Thoracic aorta (tissue), 2 donors: ENCODE results near the gene IL1RAPL2. TPM values are rescaled to one million over a fixed set of nuclear protein-coding genes. Genes with fewer than 3 reads are reported as not detected.

Source experiments
- ATAC-seq: fragments of 150-250 bp; one replicate; pipeline ENCODE4 v1.8.0; 2017; ENCODE audit warnings: low read depth; ENCODE audit not compliant: insufficient number of reproducible peaks, low FRiP score
- DNase-seq: peaks from one replicate; pipeline ENCODE4 v3.0.0-alpha.2; 2020; ENCODE audit warnings: low spot score
- H3K27ac ChIP-seq, 2 donors: fragments of 200-600 bp; sonication (generic); 1 replicate in 1 of 2; 2 replicates in 1 of 2; pipeline ENCODE4 v1.5.1; 2016; ENCODE audit warnings: mild to moderate bottlenecking in 2 of 2, moderate library complexity in 2 of 2
- H3K27me3 ChIP-seq: fragments of 200-600 bp; sonication (generic); replicated peaks from 2 replicates; pipeline ENCODE4 v1.6.0; 2016; ENCODE audit warnings: mild to moderate bottlenecking; ENCODE audit not compliant: insufficient read depth
- H3K36me3 ChIP-seq: fragments of 200-600 bp; sonication (generic); one replicate; pipeline ENCODE4 v1.5.1; 2016
- H3K4me1 ChIP-seq, 2 donors: fragments of 200-600 bp; sonication (generic); 1 replicate in 1 of 2; 2 replicates in 1 of 2; pipeline versions ENCODE4 v1.5.1 to v1.6.0; 2016; ENCODE audit warnings: low read depth in 2 of 2, mild to moderate bottlenecking in 1 of 2; ENCODE audit not compliant: control insufficient read depth in 1 of 2
- H3K4me3 ChIP-seq: fragments of 200-600 bp; sonication (generic); 2 replicates; pipeline ENCODE4 v1.5.1; 2016; ENCODE audit warnings: mild to moderate bottlenecking
- H3K9me3 ChIP-seq: fragments of 200-600 bp; sonication (generic); 2 replicates; pipeline ENCODE4 v1.5.1; 2016
- total RNA-seq, 2 donors: library from RNA; depleted of rRNA; stranded (reverse); fragments of >200 nt; gene quantifications; one replicate each; pipeline versions ENCODE4 v1.1.0 to v1.2.3, GENCODE V29; 2016
- TF ChIP-seq, protein P1 (sequence below): fragments of 200-600 bp; sonication (generic); IDR thresholded peaks from one replicate; pipeline ENCODE4 v1.5.1; 2019; ENCODE audit warnings: antibody characterized with exemption

The IL1RAPL2 gene
- total RNA-seq, 2 donors from 2014 or later = not detected

DNA sequence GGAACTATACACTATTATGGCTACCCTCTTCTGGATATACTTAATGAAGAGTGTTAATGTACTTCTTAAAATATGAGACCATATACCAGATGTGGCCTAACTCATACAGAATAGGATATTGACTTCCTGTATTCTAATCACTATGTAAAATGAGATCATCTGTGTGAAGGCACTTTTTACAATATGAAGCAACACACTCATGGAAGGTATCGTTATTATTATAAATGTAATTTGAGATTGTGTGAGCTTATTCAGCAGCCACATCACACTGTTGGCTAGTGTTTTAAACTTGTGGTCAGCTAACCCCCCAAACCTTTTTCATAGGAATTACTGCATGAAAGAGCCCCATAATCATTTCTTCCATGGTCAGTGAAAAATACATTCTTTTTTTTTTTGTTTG is 936.3 kb downstream of the IL1RAPL2 start:
- Histone ChIP-seq H3K27me3 (no peaks in the 10 kb centered on the region), H3K27ac (no peak overlapping the region), H3K4me1 (no peaks in the 10 kb centered on the region), H3K4me3 (no peak overlapping the region), H3K36me3 (no peaks in the 10 kb centered on the region), H3K9me3 (no peaks in the 10 kb centered on the region)
- TF ChIP-seq, protein P1, sequence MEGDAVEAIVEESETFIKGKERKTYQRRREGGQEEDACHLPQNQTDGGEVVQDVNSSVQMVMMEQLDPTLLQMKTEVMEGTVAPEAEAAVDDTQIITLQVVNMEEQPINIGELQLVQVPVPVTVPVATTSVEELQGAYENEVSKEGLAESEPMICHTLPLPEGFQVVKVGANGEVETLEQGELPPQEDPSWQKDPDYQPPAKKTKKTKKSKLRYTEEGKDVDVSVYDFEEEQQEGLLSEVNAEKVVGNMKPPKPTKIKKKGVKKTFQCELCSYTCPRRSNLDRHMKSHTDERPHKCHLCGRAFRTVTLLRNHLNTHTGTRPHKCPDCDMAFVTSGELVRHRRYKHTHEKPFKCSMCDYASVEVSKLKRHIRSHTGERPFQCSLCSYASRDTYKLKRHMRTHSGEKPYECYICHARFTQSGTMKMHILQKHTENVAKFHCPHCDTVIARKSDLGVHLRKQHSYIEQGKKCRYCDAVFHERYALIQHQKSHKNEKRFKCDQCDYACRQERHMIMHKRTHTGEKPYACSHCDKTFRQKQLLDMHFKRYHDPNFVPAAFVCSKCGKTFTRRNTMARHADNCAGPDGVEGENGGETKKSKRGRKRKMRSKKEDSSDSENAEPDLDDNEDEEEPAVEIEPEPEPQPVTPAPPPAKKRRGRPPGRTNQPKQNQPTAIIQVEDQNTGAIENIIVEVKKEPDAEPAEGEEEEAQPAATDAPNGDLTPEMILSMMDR = no peak
- ATAC-seq (no peak), DNase-seq (no peak)

- Histone ChIP-seq H3K4me3 (no peak overlapping the region), H3K27ac (no peak overlapping the region), H3K27me3 (no peaks in the 10 kb centered on the region), H3K36me3 (no peaks in the 10 kb centered on the region), H3K9me3 (no peaks in the 10 kb centered on the region), H3K4me1 (no peaks in the 10 kb centered on the region)
- TF ChIP-seq, protein P1 = no peak
- DNase-seq = no peak
- ATAC-seq = no peak
Measured at GRCh38 chrX:105515561-105515960, 949.6 kb downstream of the IL1RAPL2 start.

DNA sequence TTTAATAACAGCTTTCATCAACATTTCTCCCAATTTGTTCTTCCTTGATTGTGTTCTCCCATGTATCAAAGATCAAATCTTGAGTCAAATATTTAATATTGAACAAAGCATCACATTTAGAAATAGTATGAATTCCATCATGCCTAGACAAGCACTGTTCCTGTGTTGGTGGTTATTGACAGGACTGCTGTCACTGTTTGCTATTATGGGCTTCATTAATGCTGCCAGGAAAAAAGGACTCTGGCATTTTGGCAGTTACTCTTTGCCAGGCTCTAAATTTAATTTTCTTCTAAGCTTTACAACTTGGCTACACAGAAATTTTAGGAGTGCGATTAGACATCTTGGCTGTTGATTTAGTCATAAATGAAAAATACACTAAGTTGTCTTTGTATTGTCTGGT is 960.4 kb downstream of the IL1RAPL2 start:
- ATAC-seq (no peak), DNase-seq (no peak)
- Histone ChIP-seq H3K36me3 (no peaks in the 10 kb centered on the region), H3K27me3 (no peaks in the 10 kb centered on the region), H3K9me3 (no peaks in the 10 kb centered on the region), H3K4me1 (no peaks in the 10 kb centered on the region), H3K27ac (no peak overlapping the region), H3K4me3 (no peak overlapping the region)
- TF ChIP-seq, protein P1 = no peak

- no peak for DNase-seq
- ATAC-seq = no peak
- no peak overlapping the region for H3K4me3 ChIP-seq
- no peaks in the 10 kb centered on the region for H3K27me3 ChIP-seq
- no peak overlapping the region for H3K27ac ChIP-seq
- H3K4me1 ChIP-seq = no peaks in the 10 kb centered on the region
- H3K9me3 ChIP-seq = no peaks in the 10 kb centered on the region
- no peaks in the 10 kb centered on the region for H3K36me3 ChIP-seq
- TF ChIP-seq, protein P1 = no peak
Measured at GRCh38 chrX:105527759-105528158, 961.8 kb downstream of the IL1RAPL2 start.

DNA sequence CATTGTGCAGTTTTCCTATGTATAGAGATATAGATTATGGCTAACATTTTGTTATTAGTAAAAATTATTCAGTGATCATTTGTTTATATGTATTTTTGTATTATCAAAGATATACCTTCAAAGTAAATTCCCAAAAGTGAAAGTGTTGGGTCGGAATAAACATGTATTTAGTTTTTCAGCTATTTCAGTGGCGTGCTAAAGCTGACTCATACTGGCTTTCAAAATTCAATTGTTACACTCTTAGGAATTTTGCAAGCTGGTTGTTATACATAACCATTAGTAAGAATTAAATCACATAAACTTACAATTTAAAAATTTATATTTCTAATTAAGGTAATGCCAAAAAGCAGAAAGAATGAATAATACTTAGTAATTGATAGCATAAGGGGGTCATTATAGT is 968.0 kb downstream of the IL1RAPL2 start:
- Histone ChIP-seq H3K9me3 (no peaks in the 10 kb centered on the region), H3K36me3 (no peaks in the 10 kb centered on the region), H3K27ac (no peak overlapping the region), H3K4me3 (no peak overlapping the region), H3K4me1 (no peaks in the 10 kb centered on the region), H3K27me3 (no peaks in the 10 kb centered on the region)
- TF ChIP-seq, protein P1 = no peak
- no peak for DNase-seq
- no peak for ATAC-seq
